ENCODE measurements around the gene DUOXA2. TPM values are rescaled to one million over a fixed set of nuclear protein-coding genes. Genes with fewer than 3 reads are reported as not detected.

DUOXA2 gene
- total and polyA plus RNA-seq, 5 donors from 2014 or later: not detected

DNA sequence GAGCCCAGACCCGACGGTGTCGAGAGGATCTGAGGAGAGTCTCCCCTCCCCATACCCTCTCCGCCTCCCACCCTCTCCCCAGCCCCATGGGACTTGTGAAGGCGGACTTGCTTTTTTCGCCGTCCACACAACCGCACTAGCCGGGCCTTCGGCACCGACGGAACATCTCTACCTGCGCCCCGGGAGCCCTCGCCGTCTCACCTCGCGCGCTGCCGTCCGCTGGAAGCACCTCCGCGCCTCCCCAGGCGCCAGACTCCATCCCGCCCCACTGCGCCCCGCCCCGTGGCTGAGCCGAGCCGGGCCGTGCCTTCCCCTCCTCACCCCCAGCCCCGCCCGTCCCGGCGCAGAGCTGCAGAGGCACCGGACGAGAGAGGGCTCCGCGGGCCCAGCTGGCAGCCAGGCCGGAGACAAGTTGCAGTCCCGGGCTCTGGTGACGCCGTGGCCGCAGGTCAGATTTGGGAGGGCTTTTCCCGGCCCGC lies 15.6 kb downstream of the DUOXA2 start, which contains the start of the genes DUOX1 and DUOXA1:
Gene DUOX1 (plus strand): TSS at position 344 of the 479 bp plus-strand sequence. CDS start 1,973 bp downstream, outside the sequence.
Gene DUOXA1 (minus strand): TSS at position 229 of the 479 bp plus-strand sequence. CDS start 6,865 bp downstream, outside the sequence.
- peaks cover 62% of the 10 kb centered on the region for H3K27me3 ChIP-seq (ENCODE audit: control insufficient read depth, insufficient read depth, low read length)
- Mint-ChIP-seq H3K4me1 (peaks cover 0 to 20% (median 3%) of the 10 kb centered on the region in 4 donors), H3K27ac (peak within 1 kb of the TSS in 1 of 3 donors; percentile 16), H3K9me3 (peaks cover 0 to 3% (median 0%) of the 10 kb centered on the region in 7 donors), H3K4me3 (peak within 1 kb of the TSS in 1 of 4 donors; percentile 55), H3K36me3 (no peaks in the 10 kb centered on the region), H3K27me3 (peaks cover 78% of the 10 kb centered on the region)
- DNase-seq (peak in 1 of 3 donors; percentile 39), ATAC-seq (ENCODE audit: low read depth in 2 of 2) (peak; percentile 28 to 50)
- H3K4me3 ChIP-seq (ENCODE audit: low read depth, low read length): no peak within 1 kb of the TSS
- H3K4me1 ChIP-seq (ENCODE audit: control insufficient read depth, insufficient read depth, low read length, poor library complexity, severe bottlenecking): peaks cover 10% of the 10 kb centered on the region
- H3K27ac ChIP-seq (ENCODE audit: insufficient read depth, low read length, poor library complexity, severe bottlenecking): no peak within 1 kb of the TSS
- H3K36me3 ChIP-seq (ENCODE audit: control insufficient read depth, insufficient read depth, low read length): no peaks in the 10 kb centered on the region
- H3K9me3 ChIP-seq (ENCODE audit: control insufficient read depth in 2 of 2, low read length in 2 of 2): no peaks in the 10 kb centered on the region

DNA sequence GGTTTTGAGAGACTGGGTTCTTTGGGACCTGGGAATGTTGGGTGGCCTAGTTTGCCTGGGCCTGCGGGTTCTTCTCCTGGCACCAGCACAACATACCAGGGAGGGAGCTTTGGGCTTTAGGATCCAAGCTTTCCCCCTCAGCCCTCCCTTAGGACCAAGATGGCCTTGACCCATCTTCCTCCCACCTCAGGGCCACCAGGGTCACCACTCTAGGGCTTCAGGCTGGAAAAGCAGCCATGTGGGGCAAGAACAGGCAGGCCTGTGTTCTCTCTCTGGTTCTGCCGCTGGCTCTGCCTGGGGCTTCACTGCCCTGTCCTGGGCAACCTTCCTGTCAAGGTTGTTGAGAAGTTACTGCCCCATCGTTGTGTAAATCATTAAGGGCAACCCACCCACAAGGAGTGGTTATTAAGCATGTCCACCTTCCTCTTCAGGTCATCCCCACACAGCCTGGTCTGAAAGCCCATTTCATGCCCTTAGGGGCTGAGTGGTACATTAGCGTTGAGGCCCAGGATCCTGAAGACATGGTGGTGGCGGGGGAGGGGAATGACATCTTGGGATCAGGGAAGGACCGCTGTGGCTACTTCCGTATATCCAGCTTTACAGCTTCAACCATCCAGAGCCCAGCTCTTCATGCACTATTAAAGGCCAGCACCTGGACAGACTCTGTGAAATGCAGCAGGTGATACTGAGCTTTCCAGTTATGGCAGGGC lies 16.3 kb downstream of the DUOXA2 start:
- H3K27ac Mint-ChIP-seq: no peak overlapping the region
- Histone ChIP-seq H3K4me1 (ENCODE audit: control insufficient read depth, insufficient read depth, low read length, poor library complexity, severe bottlenecking) (peaks cover 14% of the 10 kb centered on the region), H3K4me3 (ENCODE audit: low read depth, low read length) (no peak overlapping the region), H3K36me3 (ENCODE audit: control insufficient read depth, insufficient read depth, low read length) (no peaks in the 10 kb centered on the region), H3K9me3 (ENCODE audit: control insufficient read depth in 2 of 2, low read length in 2 of 2) (no peaks in the 10 kb centered on the region), H3K27me3 (ENCODE audit: control insufficient read depth, insufficient read depth, low read length) (peaks cover 56% of the 10 kb centered on the region), H3K27ac (ENCODE audit: insufficient read depth, low read length, poor library complexity, severe bottlenecking) (no peak overlapping the region)
- peaks cover 75% of the 10 kb centered on the region for H3K27me3 Mint-ChIP-seq
- DNase-seq (no peak), ATAC-seq (ENCODE audit: low read depth in 2 of 2) (no peak)
- no peaks in the 10 kb centered on the region for H3K36me3 Mint-ChIP-seq
- peaks cover 0 to 3% (median 0%) of the 10 kb centered on the region in 7 donors for H3K9me3 Mint-ChIP-seq
- peak overlapping the region in 1 of 4 donors; percentile 48 for H3K4me3 Mint-ChIP-seq
- H3K4me1 Mint-ChIP-seq: peaks cover 0 to 23% (median 4%) of the 10 kb centered on the region in 4 donors

DNA sequence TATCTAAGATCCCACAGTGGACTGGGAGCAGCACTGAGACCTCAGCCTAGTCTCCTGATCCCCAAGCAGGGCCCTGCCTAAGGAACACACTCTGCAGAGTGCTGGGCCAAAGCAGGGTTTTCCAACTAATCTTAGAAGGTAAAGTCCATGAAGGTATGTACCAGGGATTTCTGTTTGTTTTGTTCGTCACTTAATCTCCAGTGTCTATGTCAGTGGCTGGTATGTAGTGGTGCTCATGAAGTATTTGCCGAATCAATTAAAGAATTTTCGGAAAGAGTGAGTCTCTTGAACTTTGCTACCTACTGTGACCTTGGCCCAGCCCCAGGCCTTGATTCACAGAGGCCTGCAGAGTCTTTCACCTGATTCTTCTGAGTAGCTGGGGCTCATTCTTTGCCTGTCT lies 17.4 kb downstream of the DUOXA2 start:
- Histone ChIP-seq H3K9me3 (ENCODE audit: control insufficient read depth in 2 of 2, low read length in 2 of 2) (no peaks in the 10 kb centered on the region), H3K4me3 (ENCODE audit: low read depth, low read length) (no peak overlapping the region), H3K36me3 (ENCODE audit: control insufficient read depth, insufficient read depth, low read length) (no peaks in the 10 kb centered on the region), H3K27me3 (ENCODE audit: control insufficient read depth, insufficient read depth, low read length) (peaks cover 48% of the 10 kb centered on the region), H3K27ac (ENCODE audit: insufficient read depth, low read length, poor library complexity, severe bottlenecking) (no peak overlapping the region), H3K4me1 (ENCODE audit: control insufficient read depth, insufficient read depth, low read length, poor library complexity, severe bottlenecking) (peaks cover 20% of the 10 kb centered on the region)
- no peaks in the 10 kb centered on the region for H3K36me3 Mint-ChIP-seq
- peaks cover 0 to 3% (median 0%) of the 10 kb centered on the region in 7 donors for H3K9me3 Mint-ChIP-seq
- no peak for DNase-seq
- H3K4me3 Mint-ChIP-seq: no peak overlapping the region
- peaks cover 0 to 29% (median 5%) of the 10 kb centered on the region in 4 donors for H3K4me1 Mint-ChIP-seq
- H3K27ac Mint-ChIP-seq: no peak overlapping the region
- H3K27me3 Mint-ChIP-seq: peaks cover 70% of the 10 kb centered on the region
- no peak for ATAC-seq (ENCODE audit: low read depth in 2 of 2)

DNA sequence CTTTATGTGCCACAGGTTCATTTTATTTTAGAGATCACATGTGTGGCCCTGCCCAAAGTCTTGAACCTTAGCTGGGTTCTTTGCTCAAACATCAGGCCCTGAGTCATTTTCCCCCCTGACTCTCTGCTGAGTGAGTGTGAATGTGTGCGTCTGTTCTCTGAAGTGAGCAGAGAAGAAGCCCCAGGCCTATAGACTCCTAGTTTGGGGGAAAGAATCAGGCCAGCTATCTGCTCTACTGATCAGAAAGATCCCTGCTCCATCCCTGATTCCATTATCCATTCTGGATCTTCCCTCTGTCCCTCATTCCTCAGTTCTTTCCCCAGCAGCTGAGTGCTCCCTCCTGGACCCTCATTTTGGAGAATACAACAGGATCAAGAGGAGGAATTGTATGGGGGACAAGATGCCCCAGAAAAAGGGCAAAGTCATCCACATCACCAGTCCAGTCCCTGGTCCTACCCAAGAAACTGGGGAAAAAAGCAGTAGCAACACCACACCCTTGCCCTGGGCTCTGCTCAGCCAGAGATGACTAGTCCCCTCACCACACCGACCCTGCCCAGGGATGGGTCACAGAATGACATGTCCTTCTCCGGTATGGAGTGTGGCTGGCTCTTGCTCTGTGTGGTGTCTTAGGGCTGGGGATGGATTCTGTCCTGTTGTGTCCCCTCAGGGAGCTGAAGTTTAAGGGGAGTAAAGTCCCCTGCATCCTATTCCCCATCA lies 18.9 kb downstream of the DUOXA2 start:
- Mint-ChIP-seq H3K27me3 (peaks cover 62% of the 10 kb centered on the region), H3K27ac (no peak overlapping the region), H3K4me3 (no peak overlapping the region), H3K9me3 (peaks cover 0 to 3% (median 0%) of the 10 kb centered on the region in 7 donors), H3K36me3 (no peaks in the 10 kb centered on the region), H3K4me1 (peaks cover 0 to 31% (median 5%) of the 10 kb centered on the region in 4 donors)
- no peak overlapping the region for H3K27ac ChIP-seq (ENCODE audit: insufficient read depth, low read length, poor library complexity, severe bottlenecking)
- DNase-seq: no peak
- ATAC-seq (ENCODE audit: low read depth in 2 of 2): no peak
- H3K36me3 ChIP-seq (ENCODE audit: control insufficient read depth, insufficient read depth, low read length): no peaks in the 10 kb centered on the region
- no peaks in the 10 kb centered on the region for H3K9me3 ChIP-seq (ENCODE audit: control insufficient read depth in 2 of 2, low read length in 2 of 2)
- peaks cover 40% of the 10 kb centered on the region for H3K27me3 ChIP-seq (ENCODE audit: control insufficient read depth, insufficient read depth, low read length)
- no peak overlapping the region for H3K4me3 ChIP-seq (ENCODE audit: low read depth, low read length)
- H3K4me1 ChIP-seq (ENCODE audit: control insufficient read depth, insufficient read depth, low read length, poor library complexity, severe bottlenecking): peaks cover 20% of the 10 kb centered on the region

DNA sequence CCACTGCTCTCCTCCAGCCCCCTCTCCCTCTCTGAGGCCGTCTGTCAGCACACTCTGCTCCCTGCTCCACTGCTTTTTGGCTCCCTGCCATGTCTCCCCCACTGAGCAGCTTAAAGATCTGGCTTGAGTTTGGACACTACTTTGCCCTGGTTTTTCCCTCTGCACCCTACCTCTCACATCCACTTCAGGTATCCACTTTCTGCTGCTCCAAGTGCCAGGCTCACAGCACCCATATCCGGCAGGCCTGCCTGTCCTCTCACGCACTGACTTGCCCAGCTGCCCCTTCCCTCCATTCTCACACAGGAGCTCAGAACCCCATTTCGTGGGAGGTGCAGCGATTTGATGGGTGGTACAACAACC lies 19.4 kb downstream of the DUOXA2 start:
- Mint-ChIP-seq H3K4me1 (peaks cover 0 to 27% (median 6%) of the 10 kb centered on the region in 4 donors), H3K27me3 (peaks cover 59% of the 10 kb centered on the region), H3K4me3 (no peak overlapping the region), H3K27ac (no peak overlapping the region), H3K36me3 (no peaks in the 10 kb centered on the region), H3K9me3 (peaks cover 0 to 3% (median 0%) of the 10 kb centered on the region in 7 donors)
- no peak for DNase-seq
- peaks cover 34% of the 10 kb centered on the region for H3K27me3 ChIP-seq (ENCODE audit: control insufficient read depth, insufficient read depth, low read length)
- H3K4me3 ChIP-seq (ENCODE audit: low read depth, low read length): no peak overlapping the region
- H3K27ac ChIP-seq (ENCODE audit: insufficient read depth, low read length, poor library complexity, severe bottlenecking): no peak overlapping the region
- no peak for ATAC-seq (ENCODE audit: low read depth in 2 of 2)
- no peaks in the 10 kb centered on the region for H3K36me3 ChIP-seq (ENCODE audit: control insufficient read depth, insufficient read depth, low read length)
- peaks cover 20% of the 10 kb centered on the region for H3K4me1 ChIP-seq (ENCODE audit: control insufficient read depth, insufficient read depth, low read length, poor library complexity, severe bottlenecking)
- no peaks in the 10 kb centered on the region for H3K9me3 ChIP-seq (ENCODE audit: control insufficient read depth in 2 of 2, low read length in 2 of 2)

DNA sequence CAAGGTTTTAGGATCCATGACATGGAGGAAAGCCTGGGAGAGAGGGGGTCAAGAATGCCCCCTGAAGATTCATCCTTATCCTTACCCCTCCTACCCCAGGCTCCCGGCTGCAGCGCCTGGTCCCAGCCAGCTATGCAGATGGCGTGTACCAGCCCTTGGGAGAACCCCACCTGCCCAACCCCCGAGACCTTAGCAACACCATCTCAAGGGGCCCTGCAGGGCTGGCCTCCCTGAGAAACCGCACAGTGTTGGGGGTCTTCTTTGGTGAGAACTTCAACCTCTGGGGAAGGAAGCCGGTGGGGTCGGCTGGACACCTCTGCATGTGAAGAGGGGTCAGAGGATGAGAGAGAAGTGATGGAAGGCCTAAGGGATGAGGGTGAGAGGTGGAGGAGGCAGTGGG lies 19.9 kb downstream of the DUOXA2 start:
- Histone ChIP-seq H3K4me1 (ENCODE audit: control insufficient read depth, insufficient read depth, low read length, poor library complexity, severe bottlenecking) (peaks cover 18% of the 10 kb centered on the region), H3K27me3 (ENCODE audit: control insufficient read depth, insufficient read depth, low read length) (peaks cover 31% of the 10 kb centered on the region), H3K36me3 (ENCODE audit: control insufficient read depth, insufficient read depth, low read length) (no peaks in the 10 kb centered on the region), H3K27ac (ENCODE audit: insufficient read depth, low read length, poor library complexity, severe bottlenecking) (no peak overlapping the region), H3K9me3 (ENCODE audit: control insufficient read depth in 2 of 2, low read length in 2 of 2) (no peaks in the 10 kb centered on the region), H3K4me3 (ENCODE audit: low read depth, low read length) (no peak overlapping the region)
- no peak for DNase-seq
- no peak for ATAC-seq (ENCODE audit: low read depth in 2 of 2)
- Mint-ChIP-seq H3K4me1 (peaks cover 0 to 22% (median 7%) of the 10 kb centered on the region in 4 donors), H3K4me3 (no peak overlapping the region), H3K9me3 (peaks cover 0 to 3% (median 0%) of the 10 kb centered on the region in 7 donors), H3K36me3 (no peaks in the 10 kb centered on the region), H3K27ac (no peak overlapping the region), H3K27me3 (peaks cover 57% of the 10 kb centered on the region)

DNA sequence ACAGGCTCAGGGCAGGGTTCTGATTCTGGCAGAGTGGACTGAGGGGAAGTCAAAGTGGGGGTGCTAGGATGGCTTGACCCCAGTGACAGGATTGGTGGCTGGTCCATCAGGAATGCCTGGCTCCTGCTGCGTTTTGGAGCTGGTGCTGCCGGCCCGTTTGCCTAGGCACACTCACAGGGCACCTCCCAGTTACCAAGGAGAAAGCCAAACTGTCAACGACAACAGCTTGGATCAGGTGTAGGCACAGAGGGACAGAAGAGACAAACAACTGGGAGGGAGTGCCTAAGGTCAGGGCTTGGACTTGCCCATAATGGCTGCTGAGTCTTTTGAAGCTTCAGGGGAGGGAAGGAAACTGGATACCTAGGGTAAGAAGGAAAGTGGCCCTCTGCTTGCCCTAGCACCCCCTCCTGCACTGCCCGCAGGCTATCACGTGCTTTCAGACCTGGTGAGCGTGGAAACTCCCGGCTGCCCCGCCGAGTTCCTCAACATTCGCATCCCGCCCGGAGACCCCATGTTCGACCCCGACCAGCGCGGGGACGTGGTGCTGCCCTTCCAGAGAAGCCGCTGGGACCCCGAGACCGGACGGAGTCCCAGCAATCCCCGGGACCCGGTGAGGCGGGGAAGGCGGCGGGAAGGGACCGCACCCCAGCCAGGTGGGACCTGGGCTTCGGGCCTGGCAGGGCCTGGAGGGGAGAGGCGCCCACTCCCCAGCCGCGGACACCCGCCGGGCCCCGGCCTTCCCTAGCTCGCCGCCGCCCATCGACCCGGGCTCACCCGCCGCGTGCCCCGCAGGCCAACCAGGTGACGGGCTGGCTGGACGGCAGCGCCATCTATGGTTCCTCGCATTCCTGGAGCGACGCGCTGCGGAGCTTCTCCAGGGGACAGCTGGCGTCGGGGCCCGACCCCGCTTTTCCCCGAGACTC lies 20.8 kb downstream of the DUOXA2 start:
- Mint-ChIP-seq H3K9me3 (peaks cover 0 to 3% (median 0%) of the 10 kb centered on the region in 7 donors), H3K4me3 (peak overlapping the region in 3 of 4 donors; percentile 63 to 78 (median 75)), H3K27ac (no peak overlapping the region), H3K27me3 (peaks cover 56% of the 10 kb centered on the region), H3K4me1 (peaks cover 0 to 22% (median 7%) of the 10 kb centered on the region in 4 donors), H3K36me3 (no peaks in the 10 kb centered on the region)
- Histone ChIP-seq H3K4me3 (ENCODE audit: low read depth, low read length) (no peak overlapping the region), H3K27ac (ENCODE audit: insufficient read depth, low read length, poor library complexity, severe bottlenecking) (no peak overlapping the region), H3K27me3 (ENCODE audit: control insufficient read depth, insufficient read depth, low read length) (peaks cover 29% of the 10 kb centered on the region), H3K4me1 (ENCODE audit: control insufficient read depth, insufficient read depth, low read length, poor library complexity, severe bottlenecking) (peaks cover 11% of the 10 kb centered on the region), H3K9me3 (ENCODE audit: control insufficient read depth in 2 of 2, low read length in 2 of 2) (no peaks in the 10 kb centered on the region), H3K36me3 (ENCODE audit: control insufficient read depth, insufficient read depth, low read length) (no peaks in the 10 kb centered on the region)
- DNase-seq (no peak), ATAC-seq (ENCODE audit: low read depth in 2 of 2) (peak; percentile 26 to 32)

All from CD4-positive, CD25-positive, alpha-beta regulatory T cell (primary cell).